GM23248 (cell line): ENCODE data around the gene ADGRV1. TPM values are rescaled to one million over a fixed set of nuclear protein-coding genes. Genes with fewer than 3 reads are reported as not detected.
"Not testable (repeated sequence)": the region's sequence is repeated elsewhere in the genome, so short reads cannot be mapped to it uniquely, and the experiment has no call there.

Experiments
- DNase-seq: peaks from one replicate; pipeline ENCODE4 v3.0.0-alpha.2; 2015
- H2AFZ ChIP-seq: fragments of 200-600 bp; sonication (generic); 2 replicates; pipeline ENCODE4 v1.6.1; 2016; ENCODE audit warnings: antibody characterized with exemption
- H3F3A ChIP-seq: fragments of 200-600 bp; sonication (generic); 2 replicates; pipeline ENCODE4 v1.6.1; 2016; ENCODE audit warnings: mild to moderate bottlenecking, antibody characterized with exemption, mixed run types; ENCODE audit not compliant: insufficient read depth
- H3K27ac ChIP-seq: fragments of 200-600 bp; sonication (generic); 2 replicates; pipeline ENCODE4 v1.5.1; 2016; ENCODE audit warnings: mild to moderate bottlenecking
- H3K27me3 ChIP-seq: fragments of 200-600 bp; sonication (generic); replicated peaks from 2 replicates; pipeline ENCODE4 v1.6.1; 2016; ENCODE audit warnings: mild to moderate bottlenecking; ENCODE audit not compliant: insufficient read depth
- H3K36me3 ChIP-seq: fragments of 200-600 bp; sonication (generic); 2 replicates; pipeline ENCODE4 v1.6.1; 2016; ENCODE audit warnings: low read depth, mild to moderate bottlenecking
- H3K4me1 ChIP-seq: fragments of 200-600 bp; sonication (generic); 2 replicates; pipeline ENCODE4 v1.6.1; 2016; ENCODE audit warnings: mild to moderate bottlenecking; ENCODE audit not compliant: insufficient read depth
- H3K4me2 ChIP-seq: fragments of 200-600 bp; sonication (generic); one replicate; pipeline ENCODE4 v1.6.1; 2016; ENCODE audit warnings: mild to moderate bottlenecking; ENCODE audit not compliant: unreplicated experiment
- H3K4me3 ChIP-seq: fragments of 200-600 bp; sonication (generic); 2 replicates; pipeline ENCODE4 v1.5.1; 2016; ENCODE audit warnings: mild to moderate bottlenecking
- H3K79me2 ChIP-seq: fragments of 200-600 bp; sonication (generic); 2 replicates; pipeline ENCODE4 v1.6.1; 2016; ENCODE audit warnings: mild to moderate bottlenecking; ENCODE audit not compliant: insufficient read depth
- H3K9ac ChIP-seq: fragments of 200-600 bp; sonication (generic); 2 replicates; pipeline ENCODE4 v1.6.1; 2016; ENCODE audit warnings: mild to moderate bottlenecking
- H3K9me2 ChIP-seq: fragments of 200-600 bp; sonication (generic); 2 replicates; pipeline ENCODE4 v1.6.1; 2016; ENCODE audit warnings: mixed run types, mild to moderate bottlenecking, moderate library complexity; ENCODE audit not compliant: insufficient read depth
- H3K9me3 ChIP-seq: fragments of 200-600 bp; sonication (generic); one replicate; pipeline ENCODE4 v1.6.1; 2017; ENCODE audit warnings: low read depth
- H4K20me1 ChIP-seq: fragments of 200-600 bp; sonication (generic); 2 replicates; pipeline ENCODE4 v1.6.0; 2016; ENCODE audit not compliant: insufficient read depth
- EZH2 ChIP-seq: fragments of 200-600 bp; sonication (generic); IDR thresholded peaks from 2 replicates; pipeline ENCODE4 v1.6.1; 2018; ENCODE audit warnings: antibody characterized with exemption, mild to moderate bottlenecking; ENCODE audit not compliant: insufficient read depth, poor library complexity, severe bottlenecking
- EZH2phosphoT487 ChIP-seq: fragments of 200-600 bp; sonication (generic); IDR thresholded peaks from 2 replicates; pipeline ENCODE4 v1.6.1; 2018; ENCODE audit warnings: antibody characterized with exemption, moderate library complexity, mild to moderate bottlenecking, low read depth; ENCODE audit not compliant: insufficient read depth
- whole genome bisulfite sequencing, 2 experiments: methylation state at CpG; one replicate each; pipeline ENCODE4 v1.1.6; 2015 to 2017; ENCODE audit warnings: low lambda C conversion rate in 2 of 2, low coverage in 1 of 2; ENCODE audit errors: missing lambda C conversion rate in 2 of 2; 5-methylcytosine and 5-hydroxymethylcytosine counted together
- in situ Hi-C: fragments of 300-500 bp; cut with MboI; formaldehyde crosslinking; loops from 2 replicates; pipeline ENCODE4 v1.15.0; 2020
- polyA plus RNA-seq: library from polyadenylated mRNA; unstranded; fragments of >200 nt; fragmentation: Nextera tagmentation; extraction: Ambion mirVana; gene quantifications from 2 replicates; pipeline ENCODE4 v1.2.1, GENCODE V29; 2016
- total RNA-seq: library from RNA; depleted of rRNA; stranded (reverse); fragments of >200 nt; shearing (Covaris generic); gene quantifications from 2 replicates; pipeline ENCODE4 v1.2.3, GENCODE V29; 2014

The ADGRV1 gene
- total and polyA plus RNA-seq, 2 experiments from 2014 or later: not detected

GRCh38 chr5:91033370-91033769, 474.8 kb downstream of the ADGRV1 start:
- Histone ChIP-seq H3K36me3 (no peaks in the 10 kb centered on the region), H3K9me2 (no peaks in the 10 kb centered on the region), H4K20me1 (no peaks in the 10 kb centered on the region), H3K9me3 (no peaks in the 10 kb centered on the region), H3K27me3 (peaks cover 29% of the 10 kb centered on the region), H3K27ac (no peak overlapping the region), H3K4me1 (no peaks in the 10 kb centered on the region), H3K4me2 (no peak overlapping the region), H3K79me2 (no peaks in the 10 kb centered on the region), H3K4me3 (no peak overlapping the region), H3K9ac (no peak overlapping the region), H2AFZ (no peak overlapping the region), H3F3A (no peaks in the 10 kb centered on the region)
- no peak for DNase-seq
- no peak for TF ChIP-seq EZH2phosphoT487
- no peak for TF ChIP-seq EZH2
- in situ Hi-C loops: no loop called here
- WGBS, 2 experiments: 92 to 95% methylated on average over 1 of the region's 1 CpG

DNA sequence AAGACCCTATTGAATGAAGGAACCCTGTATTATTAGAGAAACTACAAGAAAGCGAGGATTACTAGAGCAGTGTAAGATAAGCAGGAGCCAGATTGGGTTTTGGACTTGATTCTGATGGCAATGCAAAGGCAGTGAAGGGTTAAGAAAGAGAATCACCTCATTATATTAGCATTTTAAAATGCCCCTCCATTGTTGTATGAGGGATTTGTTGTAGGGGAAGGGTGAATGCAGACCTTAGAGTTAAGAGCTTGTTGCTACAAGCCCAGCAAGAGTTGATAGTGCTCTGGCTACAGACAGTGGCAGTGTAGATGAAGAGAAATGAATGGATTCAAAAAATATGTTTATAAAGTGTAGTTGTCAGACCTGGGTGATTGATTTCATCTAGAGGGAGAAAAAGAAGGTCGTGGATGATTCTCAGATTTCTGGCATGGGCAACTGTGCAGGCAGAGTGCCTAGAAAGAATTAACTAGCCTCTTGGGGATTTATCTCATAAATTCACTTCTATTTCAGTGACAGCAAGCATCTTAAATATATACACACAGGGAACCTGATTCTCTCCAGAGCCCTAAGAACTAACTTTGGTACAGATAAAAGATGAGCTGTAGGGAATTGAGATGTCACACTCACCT, 479.7 kb downstream of the ADGRV1 start:
- H4K20me1 ChIP-seq: no peaks in the 10 kb centered on the region
- H3K9ac ChIP-seq: no peak overlapping the region
- H3K9me3 ChIP-seq: no peaks in the 10 kb centered on the region
- no peaks in the 10 kb centered on the region for H3K79me2 ChIP-seq
- H2AFZ ChIP-seq: no peak overlapping the region
- DNase-seq: no peak
- H3K4me2 ChIP-seq: no peak overlapping the region
- H3K4me1 ChIP-seq: no peaks in the 10 kb centered on the region
- no peak overlapping the region for H3K27ac ChIP-seq
- TF ChIP-seq EZH2phosphoT487 (no peak), EZH2 (no peak)
- peaks cover 39% of the 10 kb centered on the region for H3K27me3 ChIP-seq
- H3F3A ChIP-seq: no peaks in the 10 kb centered on the region
- H3K36me3 ChIP-seq: no peaks in the 10 kb centered on the region
- in situ Hi-C loops: no loop called here
- 35 to 40% methylated on average over 2 of the region's 2 CpGs for WGBS, 2 experiments
- H3K9me2 ChIP-seq: no peaks in the 10 kb centered on the region
- H3K4me3 ChIP-seq: no peak overlapping the region

GRCh38 chr5:91041132-91041531, 482.5 kb downstream of the ADGRV1 start:
- H2AFZ ChIP-seq, H4K20me1 ChIP-seq, H3F3A ChIP-seq, H3K4me2 ChIP-seq, H3K9me2 ChIP-seq, H3K9ac ChIP-seq, H3K36me3 ChIP-seq, H3K27ac ChIP-seq, DNase-seq, H3K4me3 ChIP-seq, H3K79me2 ChIP-seq, H3K9me3 ChIP-seq, in situ Hi-C loops, H3K4me1 ChIP-seq: not testable (repeated sequence)
- 88 to 100% methylated on average over 1 of the region's 1 CpG for WGBS, 2 experiments
- peaks cover 23% of the 10 kb centered on the region for H3K27me3 ChIP-seq

GRCh38 chr5:91042247-91042935, 483.8 kb downstream of the ADGRV1 start:
- Histone ChIP-seq H3K9me3 (no peaks in the 10 kb centered on the region), H3K4me3 (no peak overlapping the region), H3K4me2 (no peak overlapping the region), H3K79me2 (no peaks in the 10 kb centered on the region), H3K9me2 (no peaks in the 10 kb centered on the region), H3K4me1 (no peaks in the 10 kb centered on the region), H4K20me1 (no peaks in the 10 kb centered on the region), H3K27ac (no peak overlapping the region), H3K9ac (no peak overlapping the region), H3F3A (no peaks in the 10 kb centered on the region), H3K27me3 (peaks cover 26% of the 10 kb centered on the region), H2AFZ (no peak overlapping the region), H3K36me3 (no peaks in the 10 kb centered on the region)
- 89 to 92% methylated on average over 1 of the region's 1 CpG for WGBS, 2 experiments
- no peak for DNase-seq
- in situ Hi-C loops: no loop called here
- TF ChIP-seq EZH2 (no peak), EZH2phosphoT487 (no peak)
